ENCODE data around the gene MEGF11. TPM values are rescaled to one million over a fixed set of nuclear protein-coding genes. Genes with fewer than 3 reads are reported as not detected.

MEGF11 gene
- total RNA-seq, 1 experiment from 2014 or later, result 2.3 TPM

DNA sequence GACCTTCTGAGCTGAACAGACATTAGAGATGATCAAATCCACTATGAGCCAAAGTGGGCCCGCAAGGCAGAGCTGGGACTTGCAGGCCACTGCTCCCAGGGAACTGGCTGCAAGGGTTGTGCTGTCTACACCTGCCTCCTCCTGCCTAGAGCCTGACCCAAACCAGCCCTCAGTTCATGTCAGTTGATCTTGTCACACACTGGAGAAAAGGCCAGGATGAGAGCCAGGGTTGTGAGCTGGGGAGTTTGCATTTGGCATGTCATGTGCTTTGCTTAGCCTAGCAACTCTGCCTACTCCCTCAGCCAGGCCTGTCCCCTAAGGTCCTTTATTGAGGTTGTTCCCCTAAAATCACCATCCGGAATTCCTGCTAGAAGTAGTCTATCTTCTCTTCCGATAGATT lies 316.5 kb downstream of the MEGF11 start:
- no peaks in the 10 kb centered on the region for H3K9me2 ChIP-seq (ENCODE audit: insufficient read depth)
- no peaks in the 10 kb centered on the region for H3K27me3 ChIP-seq (ENCODE audit: insufficient read depth, low read length)
- no peaks in the 10 kb centered on the region for H3K36me3 ChIP-seq (ENCODE audit: control insufficient read depth in 1 of 2, insufficient read depth in 2 of 2, low read length in 2 of 2)
- no peak overlapping the region for H3K9ac ChIP-seq (ENCODE audit: low read length)
- TF ChIP-seq ZNF274 (IDR thresholded peaks at IDR 0.05; ENCODE audit: low read depth, low read length) (no peak), SRF (IDR thresholded peaks at IDR 0.05; ENCODE audit: low read depth) (no peak), POLR2A (IDR thresholded peaks at IDR 0.05; ENCODE audit: borderline replicate concordance, extremely low read depth, insufficient read depth, insufficient read length) (no peak), CEBPB (IDR thresholded peaks at IDR 0.05; ENCODE audit: low read depth) (no peak), TCF7L2 (IDR thresholded peaks at IDR 0.05; ENCODE audit: borderline replicate concordance, extremely low read depth, insufficient read depth, insufficient read length) (no peak), RAD21 (IDR thresholded peaks at IDR 0.05; ENCODE audit: low read depth) (no peak)
- TF ChIP-seq, protein P1, sequence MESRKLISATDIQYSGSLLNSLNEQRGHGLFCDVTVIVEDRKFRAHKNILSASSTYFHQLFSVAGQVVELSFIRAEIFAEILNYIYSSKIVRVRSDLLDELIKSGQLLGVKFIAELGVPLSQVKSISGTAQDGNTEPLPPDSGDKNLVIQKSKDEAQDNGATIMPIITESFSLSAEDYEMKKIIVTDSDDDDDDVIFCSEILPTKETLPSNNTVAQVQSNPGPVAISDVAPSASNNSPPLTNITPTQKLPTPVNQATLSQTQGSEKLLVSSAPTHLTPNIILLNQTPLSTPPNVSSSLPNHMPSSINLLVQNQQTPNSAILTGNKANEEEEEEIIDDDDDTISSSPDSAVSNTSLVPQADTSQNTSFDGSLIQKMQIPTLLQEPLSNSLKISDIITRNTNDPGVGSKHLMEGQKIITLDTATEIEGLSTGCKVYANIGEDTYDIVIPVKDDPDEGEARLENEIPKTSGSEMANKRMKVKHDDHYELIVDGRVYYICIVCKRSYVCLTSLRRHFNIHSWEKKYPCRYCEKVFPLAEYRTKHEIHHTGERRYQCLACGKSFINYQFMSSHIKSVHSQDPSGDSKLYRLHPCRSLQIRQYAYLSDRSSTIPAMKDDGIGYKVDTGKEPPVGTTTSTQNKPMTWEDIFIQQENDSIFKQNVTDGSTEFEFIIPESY (IDR thresholded peaks at IDR 0.05; ENCODE audit: extremely low read depth, insufficient replicate concordance, low read length), result no peak
- ChIA-PET POLR2A (no interaction called here), RAD21 (ENCODE audit: low non-redundant PET in 1 of 2, low total read pairs in 2 of 2, uncharacterized antibody in 2 of 2, unreplicated experiment in 2 of 2) (no interaction called here), CTCF (no interaction called here)
- intact Hi-C loops (cut with micrococcal nuclease), result no loop called here
- no peak overlapping the region for H3K27ac ChIP-seq (ENCODE audit: low read depth, low read length)
- no peaks in the 10 kb centered on the region for H4K20me1 ChIP-seq (ENCODE audit: insufficient read depth)
- ATAC-seq, result no peak
- peaks cover 17 to 23% of the 10 kb centered on the region in 2 experiments for H3K4me1 ChIP-seq (ENCODE audit: control insufficient read depth in 1 of 2, insufficient read depth in 2 of 2, low read length in 2 of 2)
- no peak overlapping the region for H3K4me2 ChIP-seq (ENCODE audit: low read length)
- H3K79me2 ChIP-seq (ENCODE audit: insufficient read depth, low read length), result no peaks in the 10 kb centered on the region
- no TSS peak for BruUV-seq (replicated peaks)
- no peak overlapping the region for H2AFZ ChIP-seq (ENCODE audit: low read depth, low read length, poor library complexity, severe bottlenecking)
- no peak overlapping the region for H3K4me3 ChIP-seq (replicated peaks in 1 of 2; ENCODE audit: low read depth in 1 of 2, low read length in 2 of 2)
- no peak for DNase-seq (ENCODE audit: low read depth, low spot score)
- H3K9me3 ChIP-seq (ENCODE audit: control insufficient read depth in 1 of 2, insufficient read depth in 1 of 2, low read depth in 1 of 2, low read length in 2 of 2), result no peaks in the 10 kb centered on the region

DNA sequence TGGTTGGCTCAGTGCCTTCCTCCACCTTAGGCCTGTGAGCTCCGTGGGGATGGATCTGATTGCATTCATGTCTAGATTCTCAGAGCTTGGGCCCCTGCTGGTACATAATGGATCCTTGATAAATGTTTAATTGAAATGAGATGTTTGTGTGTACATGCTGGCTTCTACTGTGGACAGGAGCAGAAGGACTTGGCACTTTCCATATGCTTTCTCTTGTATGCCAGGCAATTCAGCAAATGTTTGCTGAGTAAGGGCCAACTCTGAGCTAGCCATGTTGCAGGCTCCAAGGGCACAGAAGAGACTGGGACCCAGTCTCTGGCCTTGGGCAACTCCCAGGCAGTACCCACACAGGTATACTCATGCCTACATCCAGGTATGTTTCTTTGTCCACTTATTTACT lies 317.3 kb downstream of the MEGF11 start:
- POLR2A ChIA-PET, result no interaction called here
- intact Hi-C loops (cut with micrococcal nuclease), result no loop called here
- TF ChIP-seq SP1 (IDR thresholded peaks at IDR 0.05; ENCODE audit: low read depth), result no peak
- no peak for TF ChIP-seq JUND (IDR thresholded peaks at IDR 0.05)
- TF ChIP-seq REST (IDR thresholded peaks at IDR 0.05; ENCODE audit: low read depth), result no peak
- TF ChIP-seq CBX3 (IDR thresholded peaks at IDR 0.05; ENCODE audit: low read depth), result no peak
- TF ChIP-seq FOSL1 (IDR thresholded peaks at IDR 0.05; ENCODE audit: low read depth), result no peak
- TF ChIP-seq CEBPB (IDR thresholded peaks at IDR 0.05; ENCODE audit: low read depth), result no peak
- TF ChIP-seq ATF3 (IDR thresholded peaks at IDR 0.05), result no peak
- no peak for TF ChIP-seq ZFX (IDR thresholded peaks at IDR 0.05)
- no peak for TF ChIP-seq POLR2AphosphoS5 (IDR thresholded peaks at IDR 0.05; ENCODE audit: low read depth, low read length)
- no peak for TF ChIP-seq ELF1 (IDR thresholded peaks at IDR 0.05; ENCODE audit: borderline replicate concordance, low read depth)
- no peak for TF ChIP-seq RAD21 (IDR thresholded peaks at IDR 0.05; ENCODE audit: low read depth)
- no peak for TF ChIP-seq EZH2 (IDR thresholded peaks at IDR 0.05)

More for the DNA sequence above, 317.3 kb downstream of the MEGF11 start:
- Histone ChIP-seq H3K9me3 (ENCODE audit: control insufficient read depth in 1 of 2, insufficient read depth in 1 of 2, low read depth in 1 of 2, low read length in 2 of 2) (no peaks in the 10 kb centered on the region), H3K4me1 (ENCODE audit: control insufficient read depth in 1 of 2, insufficient read depth in 2 of 2, low read length in 2 of 2) (peaks cover 14 to 17% of the 10 kb centered on the region in 2 experiments), H3K79me2 (ENCODE audit: insufficient read depth, low read length) (no peaks in the 10 kb centered on the region), H3K4me3 (replicated peaks in 1 of 2; ENCODE audit: low read depth in 1 of 2, low read length in 2 of 2) (no peak overlapping the region), H3K27me3 (ENCODE audit: insufficient read depth, low read length) (no peaks in the 10 kb centered on the region), H3K9ac (ENCODE audit: low read length) (no peak overlapping the region), H3K27ac (ENCODE audit: low read depth, low read length) (no peak overlapping the region), H2AFZ (ENCODE audit: low read depth, low read length, poor library complexity, severe bottlenecking) (no peak overlapping the region), H3K4me2 (ENCODE audit: low read length) (no peak overlapping the region), H3K9me2 (ENCODE audit: insufficient read depth) (no peaks in the 10 kb centered on the region), H3K36me3 (ENCODE audit: control insufficient read depth in 1 of 2, insufficient read depth in 2 of 2, low read length in 2 of 2) (no peaks in the 10 kb centered on the region), H4K20me1 (ENCODE audit: insufficient read depth) (no peaks in the 10 kb centered on the region)
- RAD21 ChIA-PET (ENCODE audit: low non-redundant PET in 1 of 2, low total read pairs in 2 of 2, uncharacterized antibody in 2 of 2, unreplicated experiment in 2 of 2), result no interaction called here
- CTCF ChIA-PET, result no interaction called here
- DNase-seq (ENCODE audit: low read depth, low spot score), result no peak
- no TSS peak for BruUV-seq (replicated peaks)
- ATAC-seq, result no peak
